HG02943 (cell line): ENCODE results near the gene CGB8.

ENCODE experiments used
- ATAC-seq: cut with Tn5 transposase; IDR thresholded peaks from one replicate; pipeline ENCODE4 v1.9.1; 2021; ENCODE audit warnings: mild to moderate bottlenecking, low read depth, moderate library complexity; ENCODE audit not compliant: unreplicated experiment

The CGB8 gene

GRCh38 chr19:49014123-49014869, 34.6 kb downstream of the CGB8 start:
- no peak for ATAC-seq

GRCh38 chr19:49011194-49011593, 37.7 kb downstream of the CGB8 start:
- no peak for ATAC-seq

- no peak for ATAC-seq
Observed at GRCh38 chr19:49010453-49010852, 38.5 kb downstream of the CGB8 start.

GRCh38 chr19:49009828-49010227, 39.1 kb downstream of the CGB8 start:
- ATAC-seq, result no peak

- ATAC-seq, result no peak
Observed at GRCh38 chr19:49006905-49007304, 42.0 kb downstream of the CGB8 start.

- ATAC-seq, result no peak
Observed at GRCh38 chr19:49004964-49005614, 43.8 kb downstream of the CGB8 start.

GRCh38 chr19:49004133-49004532, 44.8 kb downstream of the CGB8 start:
- ATAC-seq, result no peak

GRCh38 chr19:48999481-49000325, 49.2 kb downstream of the CGB8 start:
- no peak for ATAC-seq

- ATAC-seq, result no peak
Observed at GRCh38 chr19:48997972-48998371, 50.9 kb downstream of the CGB8 start.
